Body of pancreas (tissue), 4 donors: ENCODE measurements around the gene USP53. TPM values are rescaled to one million over a fixed set of nuclear protein-coding genes. Genes with fewer than 3 reads are reported as not detected.

Source experiments
- ATAC-seq: fragments of 150-250 bp; one replicate; pipeline ENCODE4 v1.9.1; 2016
- DNase-seq, 4 donors: peaks; one replicate each; pipeline ENCODE4 v3.0.0-alpha.2; 2019
- H3K27ac ChIP-seq, 4 donors: fragments of 200-600 bp; sonication (generic); 1 replicate in 3 of 4; 2 replicates in 1 of 4; pipeline versions ENCODE4 v1.5.1 to v1.6.1; 2016 to 2019; ENCODE audit warnings: mild to moderate bottlenecking in 1 of 4, mixed read lengths in 1 of 4, moderate library complexity in 1 of 4
- H3K27me3 ChIP-seq, 2 donors: fragments of 200-600 bp; sonication (generic); one replicate each; pipeline ENCODE4 v1.6.0; 2016; ENCODE audit warnings: mild to moderate bottlenecking in 1 of 2
- H3K36me3 ChIP-seq, 2 donors: fragments of 200-600 bp; sonication (generic); replicated peaks in 1 of 2; 2 replicates each; pipeline ENCODE4 v1.5.1; 2016; ENCODE audit warnings: low read depth in 2 of 2; ENCODE audit not compliant: insufficient read depth in 1 of 2
- H3K4me1 ChIP-seq: fragments of 200-600 bp; sonication (generic); one replicate; pipeline ENCODE4 v1.6.0; 2016
- H3K4me3 ChIP-seq, 2 donors: fragments of 200-600 bp; sonication (generic); 1 replicate in 1 of 2; 2 replicates in 1 of 2; pipeline ENCODE4 v1.5.1; 2016 to 2019
- H3K9me3 ChIP-seq, 3 donors: fragments of 200-600 bp; sonication (generic); 1 replicate in 2 of 3; 2 replicates in 1 of 3; pipeline ENCODE4 v1.5.1; 2016
- POLR2A ChIP-seq, 3 donors: fragments of 450-650 bp; IDR thresholded peaks; one replicate each; pipeline ENCODE4 v1.6.1; 2016; ENCODE audit warnings: antibody characterized with exemption in 3 of 3, mild to moderate bottlenecking in 2 of 3
- WGBS, 2 donors: methylation state at CpG; one replicate each; pipeline ENCODE4 v1.1.5; 2017; 5-methylcytosine and 5-hydroxymethylcytosine counted together
- intact Hi-C: fragments of 100-400 bp; cut with DNase I; formaldehyde crosslinking; loops from one replicate; pipeline ENCODE4 v1.15.1; 2023
- total RNA-seq, 2 donors: library from RNA; depleted of rRNA; stranded (reverse); fragments of >200 nt; gene quantifications; one replicate each; pipeline ENCODE4 v1.1.0, GENCODE V29; 2016
- TF ChIP-seq, protein P1 (sequence below), 7 experiments: fragments of 450-650 bp in 4 of 7; fragments of 200-600 bp in 3 of 7; sonication (generic) in 3 of 7; IDR thresholded peaks; one replicate each; pipeline ENCODE4 v1.5.1; 2016 to 2019; ENCODE audit warnings: antibody characterized with exemption in 7 of 7

USP53 gene
- total RNA-seq, 2 donors from 2014 or later: 47.5 to 77.6 TPM

DNA sequence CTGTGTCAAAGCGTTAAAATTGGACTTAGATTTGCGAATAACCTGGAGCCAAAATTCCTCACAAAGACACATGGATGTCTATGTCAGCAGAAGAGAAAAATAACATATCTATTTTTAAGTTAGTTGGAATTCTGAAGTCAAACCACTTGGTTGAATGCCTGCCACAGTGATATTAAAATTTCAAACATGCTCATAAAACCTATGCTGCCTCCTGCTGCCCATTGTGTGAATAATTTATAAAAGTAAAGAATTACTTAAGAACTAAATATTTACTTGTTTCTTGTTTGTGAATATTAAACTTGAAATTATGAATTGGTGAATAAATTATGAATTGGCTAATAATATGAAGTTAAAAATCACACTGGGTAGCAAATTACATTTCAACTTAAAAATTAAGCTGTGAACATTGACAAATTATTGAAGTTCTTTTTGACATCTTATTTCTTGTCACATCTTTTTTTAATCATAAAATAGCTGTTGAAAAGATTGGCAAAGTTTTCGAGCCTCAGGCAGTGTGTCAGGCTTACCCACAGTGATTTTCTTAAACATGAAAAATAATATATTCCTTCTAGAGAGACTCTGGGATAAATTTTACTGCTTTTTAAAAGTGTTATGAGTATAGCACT is 74.0 kb downstream of the USP53 start:
- Histone ChIP-seq H3K4me3 (no peak overlapping the region), H3K27me3 (no peaks in the 10 kb centered on the region), H3K9me3 (no peaks in the 10 kb centered on the region), H3K4me1 (peaks cover 27% of the 10 kb centered on the region), H3K36me3 (no peaks in the 10 kb centered on the region), H3K27ac (no peak overlapping the region)
- WGBS, 2 donors: 65 to 68% methylated on average over 3 of the region's 3 CpGs
- intact Hi-C loops: loop anchor here (5.0 kb wide), 1 partner anchor 244 kb away; no protein-coding TSS in a partner anchor
- no peak for TF ChIP-seq POLR2A (IDR thresholded peaks at IDR 0.05)
- TF ChIP-seq, protein P1, sequence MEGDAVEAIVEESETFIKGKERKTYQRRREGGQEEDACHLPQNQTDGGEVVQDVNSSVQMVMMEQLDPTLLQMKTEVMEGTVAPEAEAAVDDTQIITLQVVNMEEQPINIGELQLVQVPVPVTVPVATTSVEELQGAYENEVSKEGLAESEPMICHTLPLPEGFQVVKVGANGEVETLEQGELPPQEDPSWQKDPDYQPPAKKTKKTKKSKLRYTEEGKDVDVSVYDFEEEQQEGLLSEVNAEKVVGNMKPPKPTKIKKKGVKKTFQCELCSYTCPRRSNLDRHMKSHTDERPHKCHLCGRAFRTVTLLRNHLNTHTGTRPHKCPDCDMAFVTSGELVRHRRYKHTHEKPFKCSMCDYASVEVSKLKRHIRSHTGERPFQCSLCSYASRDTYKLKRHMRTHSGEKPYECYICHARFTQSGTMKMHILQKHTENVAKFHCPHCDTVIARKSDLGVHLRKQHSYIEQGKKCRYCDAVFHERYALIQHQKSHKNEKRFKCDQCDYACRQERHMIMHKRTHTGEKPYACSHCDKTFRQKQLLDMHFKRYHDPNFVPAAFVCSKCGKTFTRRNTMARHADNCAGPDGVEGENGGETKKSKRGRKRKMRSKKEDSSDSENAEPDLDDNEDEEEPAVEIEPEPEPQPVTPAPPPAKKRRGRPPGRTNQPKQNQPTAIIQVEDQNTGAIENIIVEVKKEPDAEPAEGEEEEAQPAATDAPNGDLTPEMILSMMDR (IDR thresholded peaks at IDR 0.05): peak in 6 of 7 experiments; percentile 39 to 64 (median 58)
- DNase-seq (peak in 2 of 4 donors; percentile 25 to 35), ATAC-seq (peak; percentile 50)

DNA sequence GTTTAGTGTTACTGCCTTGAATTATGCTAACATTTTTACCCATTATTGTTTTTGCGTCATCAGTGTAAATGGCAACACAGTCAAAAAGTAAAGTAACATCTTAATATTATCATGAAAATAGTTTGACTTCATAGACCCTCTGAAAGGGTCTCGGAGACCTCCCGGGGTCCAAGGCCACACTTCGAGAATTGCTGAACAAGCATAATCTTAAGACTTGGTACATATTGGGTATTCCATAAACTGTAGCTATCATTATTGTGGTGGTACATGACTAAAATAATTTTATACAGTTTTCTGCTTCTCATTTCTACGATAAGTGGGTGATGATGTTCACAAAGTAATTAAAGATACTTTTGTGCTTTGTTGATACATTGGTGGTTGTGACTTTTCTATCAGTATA is 76.8 kb downstream of the USP53 start:
- Histone ChIP-seq H3K36me3 (peaks cover 0 to 2% of the 10 kb centered on the region in 2 donors), H3K4me1 (peaks cover 16% of the 10 kb centered on the region), H3K27ac (no peak overlapping the region), H3K4me3 (no peak overlapping the region), H3K27me3 (no peaks in the 10 kb centered on the region), H3K9me3 (no peaks in the 10 kb centered on the region)
- no peak for TF ChIP-seq POLR2A (IDR thresholded peaks at IDR 0.05)
- TF ChIP-seq, protein P1 (IDR thresholded peaks at IDR 0.05): no peak
- intact Hi-C loops: loop anchor here (5.0 kb wide), 1 partner anchor 247 kb away; no protein-coding TSS in a partner anchor
- WGBS, 2 donors: 94 to 95% methylated on average over 5 of the region's 5 CpGs
- no peak for DNase-seq
- no peak for ATAC-seq

DNA sequence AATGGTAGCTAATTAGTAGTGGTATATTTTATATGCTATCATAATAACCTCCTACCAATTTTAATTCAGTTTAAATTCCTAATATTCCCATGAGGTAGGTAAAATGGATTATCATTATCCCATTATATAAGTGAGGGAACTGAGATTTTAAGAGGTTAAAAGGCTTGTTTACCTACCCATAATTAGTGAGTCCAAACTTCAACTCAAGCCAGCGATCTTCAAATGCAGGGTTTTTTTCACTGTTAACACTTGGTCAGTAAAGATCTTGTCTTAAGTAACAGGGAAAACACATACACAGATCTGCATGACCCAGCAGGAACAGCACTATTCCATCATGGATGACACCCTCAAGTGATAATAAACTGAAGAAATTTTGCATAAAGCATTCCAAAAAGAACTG is 78.1 kb downstream of the USP53 start:
- peaks cover 3% of the 10 kb centered on the region for H3K4me1 ChIP-seq
- TF ChIP-seq, protein P1 (IDR thresholded peaks at IDR 0.05): no peak
- TF ChIP-seq POLR2A (IDR thresholded peaks at IDR 0.05): no peak
- no peaks in the 10 kb centered on the region for H3K27me3 ChIP-seq
- no peak overlapping the region for H3K27ac ChIP-seq
- DNase-seq (no peak), ATAC-seq (no peak)
- WGBS, 2 donors: 31 to 40% methylated on average over 1 of the region's 1 CpG
- peaks cover 0 to 2% of the 10 kb centered on the region in 2 donors for H3K36me3 ChIP-seq
- intact Hi-C loops: no loop called here
- no peaks in the 10 kb centered on the region for H3K9me3 ChIP-seq
- H3K4me3 ChIP-seq: no peak overlapping the region

DNA sequence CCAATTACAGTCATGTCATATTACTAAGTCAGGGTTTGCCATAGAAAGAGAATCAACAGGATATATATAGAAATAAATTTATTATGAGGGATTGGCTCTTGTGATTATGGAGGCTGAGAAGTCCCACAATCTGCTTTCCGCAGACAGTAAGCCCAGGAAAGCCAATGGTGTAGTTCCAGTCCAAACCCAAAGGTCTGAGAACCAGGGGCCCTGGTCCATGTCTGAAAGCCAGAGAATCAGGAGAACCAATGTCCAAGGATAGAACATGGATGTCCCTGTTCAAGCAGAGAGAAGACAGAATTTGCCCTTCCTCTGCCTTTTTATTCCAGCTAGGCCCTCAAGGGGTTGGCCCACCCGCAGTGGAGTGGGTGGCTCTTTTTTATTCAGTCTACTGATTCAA is 83.8 kb downstream of the USP53 start:
- peaks cover 21% of the 10 kb centered on the region for H3K4me1 ChIP-seq
- 98 to 100% methylated on average over 2 of the region's 2 CpGs for WGBS, 2 donors
- intact Hi-C loops: no loop called here

More for the DNA sequence above, 83.8 kb downstream of the USP53 start:
- H3K27ac ChIP-seq: no peak overlapping the region
- TF ChIP-seq, protein P1 (IDR thresholded peaks at IDR 0.05): no peak
- TF ChIP-seq POLR2A (IDR thresholded peaks at IDR 0.05): no peak
- no peaks in the 10 kb centered on the region for H3K9me3 ChIP-seq
- no peak for ATAC-seq
- DNase-seq: no peak
- H3K36me3 ChIP-seq: peaks cover 0 to 5% of the 10 kb centered on the region in 2 donors
- H3K27me3 ChIP-seq: no peaks in the 10 kb centered on the region
- no peak overlapping the region for H3K4me3 ChIP-seq
